ENCODE measurements around the gene ADGRV1.

DNA sequence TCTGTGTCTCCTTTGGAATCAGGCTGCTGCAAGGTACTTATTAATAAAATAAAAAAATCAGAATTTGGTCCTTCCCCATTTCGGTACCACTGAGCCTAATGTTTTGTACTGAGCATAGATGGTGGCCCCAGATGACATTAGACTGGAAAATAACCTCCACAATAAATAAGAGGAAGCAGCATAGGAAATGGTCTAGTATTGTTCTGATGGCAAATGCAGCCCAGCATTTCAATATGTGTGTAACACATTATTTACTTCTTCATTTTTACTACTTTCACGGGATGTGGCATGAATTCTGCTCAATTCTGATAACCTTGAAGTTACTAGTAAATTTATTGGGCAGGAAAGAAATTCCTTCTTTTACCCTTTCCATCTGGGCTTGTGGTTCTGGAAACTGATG, 295.6 kb downstream of the ADGRV1 start:
- TF ChIP-seq, protein P1, sequence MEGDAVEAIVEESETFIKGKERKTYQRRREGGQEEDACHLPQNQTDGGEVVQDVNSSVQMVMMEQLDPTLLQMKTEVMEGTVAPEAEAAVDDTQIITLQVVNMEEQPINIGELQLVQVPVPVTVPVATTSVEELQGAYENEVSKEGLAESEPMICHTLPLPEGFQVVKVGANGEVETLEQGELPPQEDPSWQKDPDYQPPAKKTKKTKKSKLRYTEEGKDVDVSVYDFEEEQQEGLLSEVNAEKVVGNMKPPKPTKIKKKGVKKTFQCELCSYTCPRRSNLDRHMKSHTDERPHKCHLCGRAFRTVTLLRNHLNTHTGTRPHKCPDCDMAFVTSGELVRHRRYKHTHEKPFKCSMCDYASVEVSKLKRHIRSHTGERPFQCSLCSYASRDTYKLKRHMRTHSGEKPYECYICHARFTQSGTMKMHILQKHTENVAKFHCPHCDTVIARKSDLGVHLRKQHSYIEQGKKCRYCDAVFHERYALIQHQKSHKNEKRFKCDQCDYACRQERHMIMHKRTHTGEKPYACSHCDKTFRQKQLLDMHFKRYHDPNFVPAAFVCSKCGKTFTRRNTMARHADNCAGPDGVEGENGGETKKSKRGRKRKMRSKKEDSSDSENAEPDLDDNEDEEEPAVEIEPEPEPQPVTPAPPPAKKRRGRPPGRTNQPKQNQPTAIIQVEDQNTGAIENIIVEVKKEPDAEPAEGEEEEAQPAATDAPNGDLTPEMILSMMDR (IDR thresholded peaks at IDR 0.05) = no peak
- no peak for TF ChIP-seq ZFX (IDR thresholded peaks at IDR 0.05; ENCODE audit: borderline replicate concordance)

Data from 22Rv1 (cell line).